ENCODE measurements around the gene OSTM1.

Gene OSTM1

GRCh38 chr6:108100003-108100402 lies 25.5 kb upstream of the OSTM1 start:
- no peak for DNase-seq

- no peak for DNase-seq
Measured at GRCh38 chr6:108097882-108098281, 23.3 kb upstream of the OSTM1 start.

GRCh38 chr6:108093781-108094300 lies 19.3 kb upstream of the OSTM1 start:
- DNase-seq: no peak

GRCh38 chr6:108091288-108091687 lies 16.7 kb upstream of the OSTM1 start:
- DNase-seq: no peak

GRCh38 chr6:108083349-108083748 lies 8.8 kb upstream of the OSTM1 start:
- DNase-seq: no peak

GRCh38 chr6:108082539-108082938 lies 8.0 kb upstream of the OSTM1 start:
- DNase-seq: no peak

GRCh38 chr6:108080010-108080780 lies 5.7 kb upstream of the OSTM1 start:
- peak in 2 of 3 experiments; percentile 14 to 42 for DNase-seq

- no peak for DNase-seq
Measured at GRCh38 chr6:108078191-108078590, 3.6 kb upstream of the OSTM1 start.

- no peak for DNase-seq
Measured at GRCh38 chr6:108074057-108074358, 533 bp downstream of the OSTM1 start.

- DNase-seq: no peak
Measured at GRCh38 chr6:108071736-108072276, 2.7 kb downstream of the OSTM1 start.

GRCh38 chr6:108068618-108069017 lies 5.9 kb downstream of the OSTM1 start:
- no peak for DNase-seq

- DNase-seq: no peak
Measured at GRCh38 chr6:108068182-108068581, 6.4 kb downstream of the OSTM1 start.

GRCh38 chr6:108052706-108053105 lies 21.8 kb downstream of the OSTM1 start:
- DNase-seq: no peak

GRCh38 chr6:108051481-108051880 lies 23.1 kb downstream of the OSTM1 start:
- DNase-seq: no peak

GRCh38 chr6:108039681-108040080 lies 34.9 kb downstream of the OSTM1 start:
- DNase-seq: no peak

GRCh38 chr6:108036884-108037283 lies 37.7 kb downstream of the OSTM1 start:
- no peak for DNase-seq

- DNase-seq: no peak
Measured at GRCh38 chr6:108031968-108032367, 42.6 kb downstream of the OSTM1 start.

GRCh38 chr6:108030211-108030610 lies 44.3 kb downstream of the OSTM1 start:
- peak in 2 of 3 experiments; percentile 1 to 14 for DNase-seq

- DNase-seq: peak in 1 of 3 experiments; percentile 11
Measured at GRCh38 chr6:108029226-108029921, 45.2 kb downstream of the OSTM1 start.

- DNase-seq: peak in 2 of 3 experiments; percentile 47 to 75
Measured at GRCh38 chr6:108027594-108027993, 46.9 kb downstream of the OSTM1 start.

- DNase-seq: no peak
Measured at GRCh38 chr6:108027056-108027455, 47.5 kb downstream of the OSTM1 start.

GRCh38 chr6:108024427-108025073 lies 50.0 kb downstream of the OSTM1 start:
- no peak for DNase-seq

GRCh38 chr6:108020472-108021116 lies 53.9 kb downstream of the OSTM1 start:
- DNase-seq: no peak
